Loucy (cell line): ENCODE data around the gene ARHGEF17.

Experiments
- H2AFZ ChIP-seq: fragments of 200-600 bp; sonication (generic); 2 replicates; pipeline ENCODE4 v1.6.0; 2016; ENCODE audit warnings: antibody characterized with exemption, mild to moderate bottlenecking, low read length, moderate library complexity
- H3F3A ChIP-seq: fragments of 200-600 bp; 2 replicates; pipeline ENCODE4 v1.6.0; 2016; ENCODE audit warnings: antibody characterized with exemption, low read depth, mild to moderate bottlenecking
- H3K27me3 ChIP-seq: fragments of 200-600 bp; sonication (generic); 2 replicates; pipeline ENCODE4 v1.6.1; 2014; ENCODE audit warnings: low read length, mild to moderate bottlenecking; ENCODE audit not compliant: insufficient read depth, poor library complexity, severe bottlenecking
- H3K36me3 ChIP-seq: fragments of 200-600 bp; sonication (generic); 2 replicates; pipeline ENCODE4 v1.6.1; 2016; ENCODE audit warnings: low read length; ENCODE audit not compliant: insufficient read depth
- H3K4me1 ChIP-seq: fragments of 200-600 bp; sonication (generic); 2 replicates; pipeline ENCODE4 v1.5.1; 2014; ENCODE audit warnings: low read length, mild to moderate bottlenecking; ENCODE audit not compliant: insufficient read depth, poor library complexity, severe bottlenecking
- H3K4me2 ChIP-seq: fragments of 200-600 bp; sonication (generic); 2 replicates; pipeline ENCODE4 v1.6.0; 2014; ENCODE audit warnings: antibody characterized with exemption, low read length, low read depth, mild to moderate bottlenecking; ENCODE audit not compliant: poor library complexity, severe bottlenecking
- H3K4me3 ChIP-seq: fragments of 200-600 bp; sonication (generic); 2 replicates; pipeline ENCODE4 v1.5.1; 2014; ENCODE audit warnings: low read length, mild to moderate bottlenecking, mixed read lengths; ENCODE audit not compliant: poor library complexity, severe bottlenecking
- H3K79me2 ChIP-seq: fragments of 200-600 bp; sonication (generic); 2 replicates; pipeline ENCODE4 v1.6.1; 2014; ENCODE audit warnings: low read length; ENCODE audit not compliant: insufficient read depth
- H3K9ac ChIP-seq: fragments of 200-600 bp; sonication (generic); 2 replicates; pipeline ENCODE4 v1.6.0; 2014; ENCODE audit warnings: mild to moderate bottlenecking, low read depth, low read length, moderate library complexity; ENCODE audit not compliant: poor library complexity, severe bottlenecking
- H3K9me2 ChIP-seq: fragments of 200-600 bp; sonication (generic); replicated peaks from 2 replicates; pipeline ENCODE4 v1.6.1; 2016; ENCODE audit warnings: low read depth, low read length, mixed read lengths
- H3K9me3 ChIP-seq: fragments of 200-600 bp; sonication (generic); 2 replicates; pipeline ENCODE4 v1.6.1; 2014; ENCODE audit warnings: mild to moderate bottlenecking, antibody characterized with exemption, low read length, low read depth; ENCODE audit not compliant: insufficient read depth
- H4K20me1 ChIP-seq: fragments of 200-600 bp; sonication (generic); 2 replicates; pipeline ENCODE4 v1.6.0; 2014; ENCODE audit warnings: antibody characterized with exemption, low read length, mild to moderate bottlenecking; ENCODE audit not compliant: insufficient read depth, poor library complexity, severe bottlenecking
- CTCF ChIP-seq: fragments of 200-600 bp; sonication (generic); conservative IDR thresholded peaks from 2 replicates; pipeline ENCODE4 v1.5.1; 2014; ENCODE audit warnings: mild to moderate bottlenecking, antibody characterized with exemption, low read length
- EZH2phosphoT487 ChIP-seq: fragments of 200-600 bp; IDR thresholded peaks from 2 replicates; pipeline ENCODE4 v1.6.1; 2018; ENCODE audit warnings: antibody characterized with exemption, mild to moderate bottlenecking, moderate library complexity, borderline replicate concordance

The ARHGEF17 gene

DNA sequence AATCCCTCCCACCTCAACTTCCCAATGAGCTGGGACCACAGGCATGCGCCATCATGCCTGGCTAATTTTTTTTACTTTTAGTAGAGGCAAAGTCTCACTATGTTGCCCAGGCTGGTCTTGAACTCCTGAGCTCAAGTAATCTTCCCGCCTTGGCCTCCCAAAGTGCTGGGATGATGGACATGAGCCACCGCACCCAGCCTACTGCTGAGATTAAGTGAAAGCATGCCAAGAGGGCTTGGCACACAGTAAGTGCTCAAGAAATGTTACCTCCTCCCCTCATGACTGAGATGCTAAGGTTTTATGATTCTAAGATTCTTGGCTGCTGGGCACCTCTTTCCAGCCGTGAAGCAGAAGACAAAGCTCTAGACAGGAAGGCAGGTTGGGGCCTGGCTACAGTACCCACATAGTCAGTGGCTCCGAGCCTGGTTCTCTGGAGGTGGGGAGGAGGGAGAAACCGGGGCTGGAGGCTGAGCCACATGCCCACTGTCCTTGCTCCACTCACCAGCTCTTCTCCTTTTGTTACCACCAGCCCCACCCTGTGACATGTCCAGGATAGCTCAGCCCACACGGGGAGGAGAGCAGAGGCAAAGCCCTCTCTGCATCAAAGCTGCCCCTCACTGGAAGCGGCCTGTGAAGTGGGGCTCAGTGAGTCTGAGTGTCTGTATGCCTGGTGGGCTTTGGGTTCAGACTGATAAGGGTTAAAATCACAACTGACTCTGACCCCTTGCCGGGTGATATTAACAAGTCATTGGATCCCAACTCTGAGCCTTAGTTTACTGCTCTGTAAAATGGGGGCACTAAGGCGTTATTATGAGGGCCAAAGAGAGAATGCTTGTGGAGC lies 12.9 kb downstream of the ARHGEF17 start:
- peak overlapping the region; percentile 48 for H3K9ac ChIP-seq
- H3K79me2 ChIP-seq = peaks cover 7% of the 10 kb centered on the region; the same call in 1 of the 2 replicates
- H3K4me2 ChIP-seq = peak overlapping the region; percentile 67

GRCh38 chr11:73321604-73322381 lies 13.7 kb downstream of the ARHGEF17 start:
- Histone ChIP-seq H3K9ac (peak overlapping the region; percentile 48), H3K27me3 (no peaks in the 10 kb centered on the region), H3K4me2 (peak overlapping the region; percentile 67), H3K4me3 (peak overlapping the region; percentile 16), H4K20me1 (no peaks in the 10 kb centered on the region), H3F3A (no peaks in the 10 kb centered on the region), H2AFZ (no peak overlapping the region), H3K4me1 (peaks cover 56% of the 10 kb centered on the region), H3K79me2 (peaks cover 7% of the 10 kb centered on the region; the same call in 1 of the 2 replicates), H3K9me3 (no peaks in the 10 kb centered on the region), H3K9me2 (no peaks in the 10 kb centered on the region), H3K36me3 (no peaks in the 10 kb centered on the region)
- TF ChIP-seq CTCF (no peak), EZH2phosphoT487 (no peak)

More for the DNA sequence above, 12.9 kb downstream of the ARHGEF17 start:
- no peaks in the 10 kb centered on the region for H3F3A ChIP-seq
- peak overlapping the region; percentile 16 for H3K4me3 ChIP-seq
- no peaks in the 10 kb centered on the region for H4K20me1 ChIP-seq
- H3K27me3 ChIP-seq = no peaks in the 10 kb centered on the region
- TF ChIP-seq CTCF (no peak), EZH2phosphoT487 (no peak)
- peaks cover 64% of the 10 kb centered on the region for H3K4me1 ChIP-seq
- no peaks in the 10 kb centered on the region for H3K9me3 ChIP-seq
- no peak overlapping the region for H2AFZ ChIP-seq
- H3K36me3 ChIP-seq = no peaks in the 10 kb centered on the region
- H3K9me2 ChIP-seq = no peaks in the 10 kb centered on the region

GRCh38 chr11:73322382-73323306 lies 14.6 kb downstream of the ARHGEF17 start:
- H3K9me2 ChIP-seq = no peaks in the 10 kb centered on the region
- peaks cover 55% of the 10 kb centered on the region for H3K4me1 ChIP-seq
- TF ChIP-seq EZH2phosphoT487 (no peak), CTCF (no peak)
- H3K4me3 ChIP-seq = peak overlapping the region; percentile 16
- H3K9me3 ChIP-seq = no peaks in the 10 kb centered on the region
- no peak overlapping the region for H2AFZ ChIP-seq
- H3K79me2 ChIP-seq = peaks cover 3% of the 10 kb centered on the region; the same call in 1 of the 2 replicates
- H4K20me1 ChIP-seq = no peaks in the 10 kb centered on the region
- peak overlapping the region; percentile 48 for H3K9ac ChIP-seq
- H3K27me3 ChIP-seq = no peaks in the 10 kb centered on the region
- no peaks in the 10 kb centered on the region for H3F3A ChIP-seq
- H3K4me2 ChIP-seq = peak overlapping the region; percentile 67
- H3K36me3 ChIP-seq = no peaks in the 10 kb centered on the region
